ENCODE measurements around the gene CCR5AS.
A peak's percentile ranks its signal among the peaks of the same experiment; 100 is the strongest.
"Not testable (repeated sequence)": the region's sequence is repeated elsewhere in the genome, so short reads cannot be mapped to it uniquely, and the experiment has no call there.

Gene CCR5AS

GRCh38 chr3:46406788-46407611, at the start of gene CCR5AS, which contains the start of gene CCRL2:
CCR5AS (minus strand) TSS chr3:46407066.
CCRL2 (plus strand) TSS chr3:46407259; CDS start chr3:46408080, 821 bp downstream.
- peak; percentile 44 for DNase-seq (ENCODE audit: low spot score)

GRCh38 chr3:46456118-46456517, 49.3 kb upstream of the CCR5AS start:
- no peak for DNase-seq (ENCODE audit: low spot score)

- no peak for DNase-seq (ENCODE audit: low spot score)
Measured at GRCh38 chr3:46455231-46456115, 48.6 kb upstream of the CCR5AS start.

- DNase-seq (ENCODE audit: low spot score), result no peak
Measured at GRCh38 chr3:46454606-46455005, 47.7 kb upstream of the CCR5AS start.

- no peak for DNase-seq (ENCODE audit: low spot score)
Measured at GRCh38 chr3:46454209-46454595, 47.3 kb upstream of the CCR5AS start.

- DNase-seq (ENCODE audit: low spot score), result no peak
Measured at GRCh38 chr3:46453526-46454208, 46.8 kb upstream of the CCR5AS start.

GRCh38 chr3:46449755-46450552, 43.1 kb upstream of the CCR5AS start:
- no peak for DNase-seq (ENCODE audit: low spot score)

GRCh38 chr3:46448721-46449120, 41.9 kb upstream of the CCR5AS start:
- no peak for DNase-seq (ENCODE audit: low spot score)

GRCh38 chr3:46447228-46447985, 40.5 kb upstream of the CCR5AS start:
- DNase-seq (ENCODE audit: low spot score), result no peak

- DNase-seq (ENCODE audit: low spot score), result no peak
Measured at GRCh38 chr3:46442576-46443530, 36.0 kb upstream of the CCR5AS start.

- peak; percentile 35 for DNase-seq (ENCODE audit: low spot score)
Measured at GRCh38 chr3:46440531-46441294, 33.8 kb upstream of the CCR5AS start.

GRCh38 chr3:46438831-46439230, 32.0 kb upstream of the CCR5AS start:
- no peak for DNase-seq (ENCODE audit: low spot score)

GRCh38 chr3:46435081-46435726, 28.3 kb upstream of the CCR5AS start:
- no peak for DNase-seq (ENCODE audit: low spot score)

GRCh38 chr3:46433841-46434240, 27.0 kb upstream of the CCR5AS start:
- no peak for DNase-seq (ENCODE audit: low spot score)

GRCh38 chr3:46433118-46433517, 26.3 kb upstream of the CCR5AS start:
- not testable (repeated sequence) for DNase-seq (ENCODE audit: low spot score)

GRCh38 chr3:46431905-46432304, 25.0 kb upstream of the CCR5AS start:
- DNase-seq (ENCODE audit: low spot score), result not testable (repeated sequence)

GRCh38 chr3:46430879-46431278, 24.0 kb upstream of the CCR5AS start:
- not testable (repeated sequence) for DNase-seq (ENCODE audit: low spot score)

- no peak for DNase-seq (ENCODE audit: low spot score)
Measured at GRCh38 chr3:46429671-46430070, 22.8 kb upstream of the CCR5AS start.

Data from activated CD4-positive, alpha-beta T cell treated with anti-CD3 and anti-CD28 coated beads, Interleukin-2, Interleukin-4, amounts not matched to agents 100 ng/mL and 50 ng/mL, durations not matched to agents 16 hours and 8 hours (primary cell).